Natural killer cell (primary cell): ENCODE measurements around the gene POLG. TPM values are rescaled to one million over a fixed set of nuclear protein-coding genes. Genes with fewer than 3 reads are reported as not detected.

ENCODE experiments used
- total RNA-seq, 4 donors: library from RNA; stranded (reverse); fragments of 120-200 nt in 1 of 4; gene quantifications; one replicate each; pipeline versions ENCODE4 v1.2.3 to v1.2.4, GENCODE V29; 2013 to 2022

Gene POLG
- total RNA-seq, 3 donors from 2014 or later (not counting 1 experiment from before 2014, with no cell fraction given) = 205 to 253 (median 238) TPM

Other genes with a start within 250 kb of the POLG start
- 100 to 1,000 TPM; 187 to 236 (median 191) TPM for gene ABHD2, start 246.4 kb downstream of the POLG start, total RNA-seq
- gene RLBP1, start 113.2 kb downstream of the POLG start, total RNA-seq = not detected
- 10 to 100 TPM; 22.3 to 27.9 (median 22.7) TPM for gene FANCI, start 90.8 kb downstream of the POLG start, total RNA-seq
- gene RHCG, start 161.8 kb upstream of the POLG start, total RNA-seq = not detected
- gene TICRR, start 240.6 kb upstream of the POLG start, total RNA-seq = under 1 TPM; 0.13 to 0.59 (median 0.14) TPM